Muscle of leg (tissue), 11 donors: ENCODE results near the gene NBEAL2. TPM values are rescaled to one million over a fixed set of nuclear protein-coding genes. Genes with fewer than 3 reads are reported as not detected.

Experiments used
- DNase-seq: peaks from one replicate; pipeline ENCODE4 v3.0.0; 2013
- H3K27ac ChIP-seq: one replicate; pipeline ENCODE4 v1.5.1; 2013; ENCODE audit warnings: mild to moderate bottlenecking, low read length, control low read depth
- H3K27me3 ChIP-seq: one replicate; pipeline ENCODE4 v1.6.1; 2013; ENCODE audit warnings: low read length; ENCODE audit not compliant: control insufficient read depth, insufficient read depth
- H3K36me3 ChIP-seq: one replicate; pipeline ENCODE4 v1.6.1; 2013; ENCODE audit warnings: low read length; ENCODE audit not compliant: control insufficient read depth, insufficient read depth
- H3K4me1 ChIP-seq: one replicate; pipeline ENCODE4 v1.6.1; 2013; ENCODE audit warnings: low read length; ENCODE audit not compliant: control insufficient read depth, insufficient read depth
- H3K4me3 ChIP-seq: one replicate; pipeline ENCODE4 v1.5.1; 2013; ENCODE audit warnings: low read length, control low read depth
- H3K9me3 ChIP-seq: replicated peaks from 2 replicates; pipeline ENCODE4 v1.6.1; 2013; ENCODE audit warnings: low read depth, low read length; ENCODE audit not compliant: control insufficient read depth
- WGBS: methylation state at CpG from one replicate; pipeline ENCODE4 v1.1.5; 2013; ENCODE audit warnings: missing lambda C conversion rate; ENCODE audit not compliant: insufficient coverage; 5-methylcytosine and 5-hydroxymethylcytosine counted together
- polyA plus RNA-seq, 8 donors: library from polyadenylated mRNA; unstranded; fragments of 120-200 nt; gene quantifications; one replicate each; pipeline versions ENCODE4 v1.2.1 to v1.2.3, GENCODE V29; 2013; ENCODE audit warnings: inconsistent platforms in 1 of 8, low replicate concordance in 1 of 8; ENCODE audit not compliant: insufficient read length in 8 of 8, insufficient read depth in 1 of 8
- total RNA-seq: library from RNA; stranded (reverse); fragments of 120-200 nt; gene quantifications from one replicate; pipeline ENCODE4 v1.2.4, GENCODE V29; 2013

Gene NBEAL2
- total and polyA plus RNA-seq, 9 donors = 8.1 to 20.0 (median 12.8) TPM

GRCh38 chr3:47011371-47011770 lies 31.9 kb downstream of the NBEAL2 start:
- Histone ChIP-seq H3K27me3 (no peaks in the 10 kb centered on the region), H3K27ac (no peak overlapping the region), H3K4me3 (no peak overlapping the region), H3K36me3 (peaks cover 33% of the 10 kb centered on the region), H3K4me1 (peaks cover 14% of the 10 kb centered on the region), H3K9me3 (no peaks in the 10 kb centered on the region)
- DNase-seq = peak; percentile 2
- WGBS = 79% methylated on average over 4 of the region's 6 CpGs

GRCh38 chr3:47012342-47013230 lies 33.1 kb downstream of the NBEAL2 start:
- Histone ChIP-seq H3K27me3 (no peaks in the 10 kb centered on the region), H3K4me3 (no peak overlapping the region), H3K9me3 (no peaks in the 10 kb centered on the region), H3K4me1 (peaks cover 14% of the 10 kb centered on the region), H3K36me3 (peaks cover 44% of the 10 kb centered on the region), H3K27ac (no peak overlapping the region)
- 87% methylated on average over 6 of the region's 10 CpGs for WGBS
- peak; percentile 8 for DNase-seq

- Histone ChIP-seq H3K27ac (no peak overlapping the region), H3K36me3 (peaks cover 49% of the 10 kb centered on the region), H3K27me3 (no peaks in the 10 kb centered on the region), H3K9me3 (no peaks in the 10 kb centered on the region), H3K4me3 (no peak overlapping the region), H3K4me1 (peaks cover 14% of the 10 kb centered on the region)
- peak; percentile 1 for DNase-seq
- WGBS = no CpG with 5 or more reads among the region's 3 CpGs
Measured at GRCh38 chr3:47013231-47013630, 33.8 kb downstream of the NBEAL2 start.

- Histone ChIP-seq H3K27ac (no peak overlapping the region), H3K4me3 (no peak overlapping the region), H3K9me3 (no peaks in the 10 kb centered on the region), H3K27me3 (no peaks in the 10 kb centered on the region), H3K36me3 (peaks cover 57% of the 10 kb centered on the region), H3K4me1 (peaks cover 12% of the 10 kb centered on the region)
- DNase-seq = peak; percentile 1
Measured at GRCh38 chr3:47014036-47014435, 34.6 kb downstream of the NBEAL2 start.

GRCh38 chr3:47015151-47015550 lies 35.7 kb downstream of the NBEAL2 start:
- no peak overlapping the region for H3K27ac ChIP-seq
- H3K4me1 ChIP-seq = peaks cover 5% of the 10 kb centered on the region
- no peaks in the 10 kb centered on the region for H3K9me3 ChIP-seq
- peak; percentile 2 for DNase-seq
- no peaks in the 10 kb centered on the region for H3K27me3 ChIP-seq
- no peak overlapping the region for H3K4me3 ChIP-seq
- H3K36me3 ChIP-seq = peaks cover 64% of the 10 kb centered on the region

GRCh38 chr3:47016086-47016933 lies 36.8 kb downstream of the NBEAL2 start:
- H3K36me3 ChIP-seq = peaks cover 64% of the 10 kb centered on the region
- no CpG with 5 or more reads among the region's 4 CpGs for WGBS
- no peak overlapping the region for H3K27ac ChIP-seq

GRCh38 chr3:47016934-47017435 lies 37.5 kb downstream of the NBEAL2 start:
- DNase-seq = peak; percentile 4
- Histone ChIP-seq H3K9me3 (no peaks in the 10 kb centered on the region), H3K27me3 (no peaks in the 10 kb centered on the region), H3K36me3 (peaks cover 60% of the 10 kb centered on the region), H3K4me3 (no peak overlapping the region), H3K27ac (no peak overlapping the region), H3K4me1 (no peaks in the 10 kb centered on the region)
- no CpG with 5 or more reads among the region's 1 CpG for WGBS

More at GRCh38 chr3:47016086-47016933, 36.8 kb downstream of the NBEAL2 start:
- Histone ChIP-seq H3K4me3 (no peak overlapping the region), H3K4me1 (no peaks in the 10 kb centered on the region), H3K27me3 (no peaks in the 10 kb centered on the region), H3K9me3 (no peaks in the 10 kb centered on the region)
- DNase-seq = peak; percentile 3

- Histone ChIP-seq H3K4me3 (no peak overlapping the region), H3K27ac (no peak overlapping the region), H3K4me1 (no peaks in the 10 kb centered on the region), H3K9me3 (no peaks in the 10 kb centered on the region), H3K36me3 (peaks cover 58% of the 10 kb centered on the region), H3K27me3 (no peaks in the 10 kb centered on the region)
- 84% methylated on average over 4 of the region's 6 CpGs for WGBS
- DNase-seq = no peak
Measured at GRCh38 chr3:47017504-47018268, 38.2 kb downstream of the NBEAL2 start.

GRCh38 chr3:47018269-47018611 lies 38.8 kb downstream of the NBEAL2 start:
- Histone ChIP-seq H3K9me3 (no peaks in the 10 kb centered on the region), H3K4me3 (no peak overlapping the region), H3K4me1 (no peaks in the 10 kb centered on the region), H3K27me3 (no peaks in the 10 kb centered on the region), H3K27ac (no peak overlapping the region), H3K36me3 (peaks cover 52% of the 10 kb centered on the region)
- no peak for DNase-seq

GRCh38 chr3:47019201-47019600 lies 39.7 kb downstream of the NBEAL2 start:
- no peak for DNase-seq
- H3K27ac ChIP-seq = no peak overlapping the region
- H3K27me3 ChIP-seq = no peaks in the 10 kb centered on the region
- H3K36me3 ChIP-seq = peaks cover 43% of the 10 kb centered on the region
- H3K4me3 ChIP-seq = no peak overlapping the region
- 100% methylated on average over 1 of the region's 1 CpG for WGBS
- H3K9me3 ChIP-seq = no peaks in the 10 kb centered on the region
- no peaks in the 10 kb centered on the region for H3K4me1 ChIP-seq
